Chondrocyte (in vitro differentiated cells): ENCODE measurements around the gene FGF5. TPM values are rescaled to one million over a fixed set of nuclear protein-coding genes. Genes with fewer than 3 reads are reported as not detected.

Source experiments
- DNase-seq: peaks from one replicate; pipeline ENCODE4 v3.0.0; 2021; ENCODE audit warnings: mixed read lengths, low spot score
- H3K27ac Mint-ChIP-seq: one replicate; pipeline ENCODE4 v1.8.0; 2021; ENCODE audit warnings: mild to moderate bottlenecking, moderate library complexity, mixed read lengths; ENCODE audit not compliant: unreplicated experiment
- H3K27me3 Mint-ChIP-seq: 2 replicates; pipeline ENCODE4 v1.8.0; 2021; ENCODE audit warnings: low read depth, mixed read lengths
- H3K36me3 Mint-ChIP-seq: 2 replicates; pipeline ENCODE4 v1.8.0; 2021; ENCODE audit warnings: low read depth, mixed read lengths
- H3K4me1 Mint-ChIP-seq: 2 replicates; pipeline ENCODE4 v1.8.0; 2021; ENCODE audit warnings: low read depth, mild to moderate bottlenecking, mixed read lengths
- H3K4me3 Mint-ChIP-seq: one replicate; pipeline ENCODE4 v1.8.0; 2021; ENCODE audit warnings: mild to moderate bottlenecking, moderate library complexity, mixed read lengths; ENCODE audit not compliant: unreplicated experiment
- H3K9me3 Mint-ChIP-seq: 2 replicates; pipeline ENCODE4 v1.8.0; 2021; ENCODE audit warnings: low read depth, mixed read lengths
- CTCF ChIP-seq: fragments of 200-600 bp; sonication (generic); IDR thresholded peaks from 2 replicates; pipeline ENCODE4 v1.5.0; 2021; ENCODE audit warnings: antibody characterized with exemption, mild to moderate bottlenecking, moderate library complexity
- long read RNA-seq: library from polyadenylated mRNA; stranded (forward); transcript quantifications from one replicate; pipeline ENCODE4 v2.0.0, GENCODE V29; 2021
- total RNA-seq: library from RNA; stranded (reverse); gene quantifications from 3 replicates; pipeline ENCODE4 v1.2.1, GENCODE V29; 2021

FGF5 gene
- total RNA-seq: 1.3 to 5.8 TPM (median 4.5 TPM) in 3 replicates
- long read RNA-seq, full-length matches to known transcripts: 8 of 9 reads
- long read RNA-seq, partial matches to known transcripts: 0 of 9 reads
- long read RNA-seq, other reads (novel, unspliced or antisense): 1 of 9 reads

- peak within 1 kb of the TSS; percentile 91 for H3K27ac Mint-ChIP-seq
- DNase-seq: peak; percentile 93
- peaks cover 37% of the 10 kb centered on the region for H3K4me1 Mint-ChIP-seq
- H3K36me3 Mint-ChIP-seq: peaks cover 1% of the 10 kb centered on the region
- H3K27me3 Mint-ChIP-seq: peaks cover 31% of the 10 kb centered on the region
- TF ChIP-seq CTCF: no peak
- H3K9me3 Mint-ChIP-seq: no peaks in the 10 kb centered on the region
- H3K4me3 Mint-ChIP-seq: peak within 1 kb of the TSS; percentile 91
Measured at GRCh38 chr4:80266253-80266901, at the start of gene FGF5. Gene FGF5, plus strand, starts transcription at chr4:80266664. Its CDS starts 161 bp downstream, at chr4:80266825.

- peaks cover 3% of the 10 kb centered on the region for H3K4me1 Mint-ChIP-seq
- no peak for DNase-seq
- H3K4me3 Mint-ChIP-seq: no peak overlapping the region
- H3K27me3 Mint-ChIP-seq: peaks cover 44% of the 10 kb centered on the region
- no peak overlapping the region for H3K27ac Mint-ChIP-seq
- no peak for TF ChIP-seq CTCF
- no peaks in the 10 kb centered on the region for H3K36me3 Mint-ChIP-seq
- no peaks in the 10 kb centered on the region for H3K9me3 Mint-ChIP-seq
Measured at GRCh38 chr4:80219301-80220025, 47.0 kb upstream of the FGF5 start.

- Mint-ChIP-seq H3K36me3 (no peaks in the 10 kb centered on the region), H3K9me3 (no peaks in the 10 kb centered on the region), H3K27ac (no peak overlapping the region), H3K4me3 (no peak overlapping the region), H3K27me3 (peaks cover 46% of the 10 kb centered on the region), H3K4me1 (no peaks in the 10 kb centered on the region)
- DNase-seq: no peak
- no peak for TF ChIP-seq CTCF
Measured at GRCh38 chr4:80220711-80221110, 45.8 kb upstream of the FGF5 start.

- Mint-ChIP-seq H3K9me3 (no peaks in the 10 kb centered on the region), H3K27ac (no peak overlapping the region), H3K4me1 (no peaks in the 10 kb centered on the region), H3K4me3 (no peak overlapping the region), H3K27me3 (peaks cover 46% of the 10 kb centered on the region), H3K36me3 (no peaks in the 10 kb centered on the region)
- DNase-seq: no peak
- peak; percentile 87 for TF ChIP-seq CTCF
Measured at GRCh38 chr4:80221161-80221560, 45.3 kb upstream of the FGF5 start.

GRCh38 chr4:80225595-80225994 is 40.9 kb upstream of the FGF5 start:
- Mint-ChIP-seq H3K27ac (no peak overlapping the region), H3K36me3 (no peaks in the 10 kb centered on the region), H3K9me3 (no peaks in the 10 kb centered on the region), H3K27me3 (peaks cover 12% of the 10 kb centered on the region), H3K4me3 (no peak overlapping the region), H3K4me1 (no peaks in the 10 kb centered on the region)
- no peak for DNase-seq
- TF ChIP-seq CTCF: no peak
